ENCODE measurements around the gene CASKIN2. TPM values are rescaled to one million over a fixed set of nuclear protein-coding genes. Genes with fewer than 3 reads are reported as not detected.

The CASKIN2 gene
- total and polyA plus RNA-seq, 10 of the 15 experiments (the other 5 are each of a cell fraction or from before 2014, with no cell fraction given): 0.02 to 2.7 (median 0.44) TPM; not detected in 1

- no peak for TF ChIP-seq CBX3 (IDR thresholded peaks at IDR 0.05; ENCODE audit: borderline replicate concordance, low read depth)
- TF ChIP-seq TCF7 (IDR thresholded peaks at IDR 0.05; ENCODE audit: borderline replicate concordance): no peak
Observed at GRCh38 chr17:75502721-75503329, 12.5 kb downstream of the CASKIN2 start (continued).

GRCh38 chr17:75502072-75502720 is 13.1 kb downstream of the CASKIN2 start:
- no peaks in the 10 kb centered on the region for H3K79me2 ChIP-seq (ENCODE audit: control insufficient read depth, insufficient read depth, low read length)
- no peak overlapping the region for H3K9ac ChIP-seq (ENCODE audit: control insufficient read depth, insufficient read depth, low read length)
- no peaks in the 10 kb centered on the region for H4K20me1 ChIP-seq (ENCODE audit: control insufficient read depth, insufficient read depth)
- BruUV-seq (replicated peaks): no TSS peak
- ATAC-seq (no peak), FAIRE-seq (no peak), DNase-seq (ENCODE audit: low read depth, low spot score) (no peak)
- no peak overlapping the region for H3K27ac ChIP-seq (ENCODE audit: control insufficient read depth, insufficient read depth)
- no peak for TF ChIP-seq NFYA (IDR thresholded peaks at IDR 0.05; ENCODE audit: borderline replicate concordance, low read depth, low read length)
- TF ChIP-seq SUZ12 (IDR thresholded peaks at IDR 0.05; ENCODE audit: unreplicated experiment): no peak
- no peak for TF ChIP-seq RELA (IDR thresholded peaks at IDR 0.05; ENCODE audit: borderline replicate concordance, partially characterized antibody)
- no peak for TF ChIP-seq BRCA1 (IDR thresholded peaks at IDR 0.05; ENCODE audit: low read depth, low read length)
- in situ Hi-C loops (cut with MboI) (no loop called here), intact Hi-C loops (cut with micrococcal nuclease; ENCODE audit: unreplicated experiment) (no loop called here)
- H2AFZ ChIP-seq (ENCODE audit: control insufficient read depth, low read depth, low read length): no peak overlapping the region
- no peaks in the 10 kb centered on the region; a peak in 2 of 4 replicates for H3K36me3 ChIP-seq (ENCODE audit: control insufficient read depth in 2 of 2, insufficient read depth in 2 of 2, low read length in 1 of 2)
- no peaks in the 10 kb centered on the region for H3K9me3 ChIP-seq (replicated peaks; ENCODE audit: control insufficient read depth, insufficient read depth, low read length)
- 71% methylated on average over 21 of the region's 40 CpGs for WGBS (ENCODE audit: insufficient coverage, insufficient replicate concordance, low lambda C conversion rate, missing lambda C conversion rate)
- RAD21 ChIA-PET (ENCODE audit: unreplicated experiment): interaction anchor here (1.0 kb wide), 1 partner anchor 14 kb away, joined by 3 read pairs; the partner anchor contains the start of gene TSEN54
- CTCF ChIA-PET: interaction anchor here (1.6 kb wide), 1 partner anchor 14 kb away, joined by 6 read pairs; the partner anchor contains the start of gene TSEN54
- H3K4me1 ChIP-seq (ENCODE audit: control insufficient read depth, insufficient read depth, low read length): no peaks in the 10 kb centered on the region
- POLR2A ChIA-PET: no interaction called here
- no peaks in the 10 kb centered on the region for H3K27me3 ChIP-seq (replicated peaks in 1 of 2; ENCODE audit: control insufficient read depth in 2 of 2, insufficient read depth in 2 of 2, low read length in 1 of 2)
- no peak overlapping the region for H3K4me2 ChIP-seq (ENCODE audit: control insufficient read depth, insufficient read depth)
- SMC1A ChIA-PET (ENCODE audit: uncharacterized antibody, unreplicated experiment): no interaction called here
- H3K4me3 ChIP-seq: no peak overlapping the region

All from GM12878 (cell line).